HepG2 (cell line): ENCODE measurements around the gene AP3B1. TPM values are rescaled to one million over a fixed set of nuclear protein-coding genes. Genes with fewer than 3 reads are reported as not detected.

Source experiments
- ATAC-seq: fragments of 200-7000 bp; cut with Tn5 transposase; 3 replicates; pipeline ENCODE4 v1.9.1; 2020; ENCODE audit warnings: mild to moderate bottlenecking, moderate library complexity
- BruUV-seq: library from RNA; stranded (reverse); fragments of 400-500 nt; replicated peaks from 2 replicates; lab custom pipeline; 2021; lab: Mats Ljungman, UMichigan
- CTCF ChIA-PET: fragments of 300-600 bp; formaldehyde crosslinking; extraction: SDS; loops from one replicate; lab custom pipeline; 2021; ENCODE audit warnings: low total read pairs, inconsistent platforms, low intra/inter-chr PET ratio; lab: Yijun Ruan, JAX
- POLR2A ChIA-PET: fragments of 350-600 bp; sonication (Branson Sonifier 250); formaldehyde crosslinking; loops from one replicate; lab custom pipeline; 2020; ENCODE audit warnings: antibody characterized with exemption, inconsistent platforms; lab: Yijun Ruan, JAX
- DNase-seq: peaks from one replicate; pipeline ENCODE4 v3.0.0-alpha.2; 2015; ENCODE audit warnings: low spot score
- FAIRE-seq: peaks from 3 replicates; lab custom pipeline; 2011; peaks lifted over from hg19 to GRCh38; lab: Jason Lieb, UNC
- H2AFZ ChIP-seq: one replicate; pipeline ENCODE4 v1.6.1; 2011; ENCODE audit warnings: low read length, inconsistent platforms
- H3K27ac ChIP-seq: fragments of 300-600 bp; 3 replicates; pipeline ENCODE4 v1.8.0; 2011; ENCODE audit warnings: mixed run types, mild to moderate bottlenecking, mixed read lengths, low read length, inconsistent platforms; ENCODE audit not compliant: insufficient read depth; ENCODE audit errors: extremely low read length
- H3K27me3 ChIP-seq, 2 experiments: fragments of 200-600 bp in 1 of 2; 2 replicates in 1 of 2; 3 replicates in 1 of 2; pipeline versions ENCODE4 v1.6.0 to v1.8.0; 2011; ENCODE audit warnings: low read length in 2 of 2, mild to moderate bottlenecking in 2 of 2, moderate library complexity in 2 of 2, inconsistent platforms in 1 of 2; ENCODE audit not compliant: insufficient read depth in 2 of 2, control insufficient read depth in 1 of 2
- H3K36me3 ChIP-seq, 2 experiments: fragments of 200-600 bp in 1 of 2; replicated peaks in 1 of 2; 2 replicates in 1 of 2; 3 replicates in 1 of 2; pipeline versions ENCODE4 v1.5.1 to v1.8.0; 2011; ENCODE audit warnings: low read length in 2 of 2, inconsistent platforms in 1 of 2; ENCODE audit not compliant: insufficient read depth in 2 of 2, control insufficient read depth in 1 of 2
- H3K4me1 ChIP-seq: 2 replicates; pipeline ENCODE4 v1.5.1; 2012; ENCODE audit warnings: low read length, inconsistent platforms; ENCODE audit not compliant: insufficient read depth
- H3K4me2 ChIP-seq: 2 replicates; pipeline ENCODE4 v1.6.0; 2011; ENCODE audit warnings: low read depth, low read length, inconsistent platforms
- H3K4me3 ChIP-seq, 3 experiments: fragments of 200-600 bp in 1 of 3; sonication (generic), shearing (Covaris generic) in 1 of 3; replicated peaks in 1 of 3; 2 replicates each; pipeline ENCODE4 v1.5.1; 2011 to 2016; ENCODE audit warnings: low read length in 3 of 3, inconsistent platforms in 2 of 3, low read depth in 2 of 3, mild to moderate bottlenecking in 2 of 3, control low read depth in 1 of 3, mixed read lengths in 1 of 3; ENCODE audit not compliant: insufficient read depth in 1 of 3
- H3K79me2 ChIP-seq: one replicate; pipeline ENCODE4 v1.6.1; 2011; ENCODE audit warnings: low read length, inconsistent platforms; ENCODE audit not compliant: insufficient read depth
- H3K9ac ChIP-seq: 2 replicates; pipeline ENCODE4 v1.6.0; 2011; ENCODE audit warnings: mild to moderate bottlenecking, low read depth, low read length, inconsistent platforms; ENCODE audit not compliant: insufficient read depth
- H3K9me3 ChIP-seq: 2 replicates; pipeline ENCODE4 v1.5.1; 2012; ENCODE audit warnings: mild to moderate bottlenecking, low read length
- H4K20me1 ChIP-seq: 2 replicates; pipeline ENCODE4 v1.6.0; 2011; ENCODE audit warnings: inconsistent platforms, mild to moderate bottlenecking, low read length, moderate library complexity; ENCODE audit not compliant: insufficient read depth
- ATF4 ChIP-seq, 2 experiments: fragments of 450-650 bp in 1 of 2; sonication (generic) in 1 of 2; formaldehyde crosslinking; IDR thresholded peaks; 2 replicates each; pipeline versions ENCODE4 v1.5.0 to v1.8.0; 2020 to 2022; ENCODE audit warnings: mild to moderate bottlenecking in 1 of 2, missing genetic modification reagents in 1 of 2
- GMEB1 ChIP-seq: sonication (generic); formaldehyde crosslinking; IDR thresholded peaks from 2 replicates; pipeline ENCODE4 v1.5.1; 2020; ENCODE audit warnings: missing genetic modification reagents, mild to moderate bottlenecking, borderline replicate concordance
- KLF6 ChIP-seq: IDR thresholded peaks from 2 replicates; pipeline ENCODE4 v1.8.0; 2016; ENCODE audit warnings: missing biosample characterization, missing genetic modification reagents
- MIXL1 ChIP-seq: IDR thresholded peaks from 2 replicates; pipeline ENCODE4 v1.6.1; 2016
- PATZ1 ChIP-seq: sonication (generic); formaldehyde crosslinking; IDR thresholded peaks from 2 replicates; pipeline ENCODE4 v1.4.0; 2020; ENCODE audit warnings: missing genetic modification reagents
- PRPF4 ChIP-seq: fragments of 200-400 bp; formaldehyde crosslinking; IDR thresholded peaks from 2 replicates; pipeline ENCODE4 v1.6.1; 2016; ENCODE audit warnings: low read length, low read depth; ENCODE audit not compliant: poor library complexity, severe bottlenecking
- SIX4 ChIP-seq: sonication (generic); formaldehyde crosslinking; IDR thresholded peaks from 2 replicates; pipeline ENCODE4 v1.4.0; 2020; ENCODE audit warnings: missing genetic modification reagents
- SMAD1 ChIP-seq: sonication (generic); formaldehyde crosslinking; IDR thresholded peaks from 2 replicates; pipeline ENCODE4 v1.4.0; 2020; ENCODE audit warnings: missing genetic modification reagents, low read depth, mild to moderate bottlenecking, borderline replicate concordance
- TEAD2 ChIP-seq: sonication (generic); formaldehyde crosslinking; IDR thresholded peaks from 2 replicates; pipeline ENCODE4 v1.9.0; 2021; ENCODE audit warnings: missing genetic modification reagents
- ZBTB8A ChIP-seq: sonication (generic); formaldehyde crosslinking; IDR thresholded peaks from 2 replicates; pipeline ENCODE4 v1.4.0; 2020; ENCODE audit warnings: mild to moderate bottlenecking, low read depth, missing genetic modification reagents, borderline replicate concordance
- ZNF354B ChIP-seq: sonication (generic); formaldehyde crosslinking; IDR thresholded peaks from 2 replicates; pipeline ENCODE4 v1.8.0; 2022; ENCODE audit warnings: mild to moderate bottlenecking, missing genetic modification reagents
- ZNF615 ChIP-seq: sonication (generic); formaldehyde crosslinking; IDR thresholded peaks from 2 replicates; pipeline ENCODE4 v1.5.0; 2020; ENCODE audit warnings: mild to moderate bottlenecking, missing genetic modification reagents, borderline replicate concordance
- WGBS: methylation state at CpG from one replicate; pipeline ENCODE4 v1.1.6; 2017; ENCODE audit warnings: low lambda C conversion rate; 5-methylcytosine and 5-hydroxymethylcytosine counted together
- in situ Hi-C: cut with HindIII; loops from 2 replicates; pipeline ENCODE4 v1.10.0; 2017; ENCODE audit warnings: low pct_unique_long_range_greater_than_20kb; ENCODE audit not compliant: extremely low pct_ligation_motif_present
- intact Hi-C: fragments of 100-400 bp; cut with micrococcal nuclease; formaldehyde crosslinking; loops from one replicate; pipeline ENCODE4 v1.10.0; 2022; ENCODE audit not compliant: unreplicated experiment
- polyA plus RNA-seq, 8 experiments: library from polyadenylated mRNA; depleted of rRNA in 3 of 8; stranded (reverse) in 7 of 8; unstranded in 1 of 8; fragments of >200 nt; fragmentation: Illumina TruSeq in 4 of 8; extraction: Trizol in 4 of 8; gene quantifications; 2 replicates each; pipeline versions ENCODE4 v1.2.1 to v1.2.3, GENCODE V29; 2011 to 2016; ENCODE audit warnings: low read depth in 4 of 8, missing spikeins in 1 of 8, mixed read lengths in 1 of 8; ENCODE audit not compliant: insufficient read depth in 1 of 8
- total RNA-seq, 5 experiments: library from RNA; depleted of rRNA; stranded (reverse); fragments of >200 nt; fragmentation: Illumina TruSeq; extraction: Trizol; gene quantifications; 2 replicates each; pipeline ENCODE4 v1.2.3, GENCODE V29; 2016; ENCODE audit warnings: low read depth in 1 of 5

AP3B1 gene
- total and polyA plus RNA-seq, 2 of the 13 experiments (the other 11 are each of a cell fraction or from before 2014, with no cell fraction given): 37.7 to 51.2 TPM

- no peak for TF ChIP-seq ATF4 (CRISPR knock-in tag; IDR thresholded peaks at IDR 0.05)
- TF ChIP-seq SIX4 (CRISPR knock-in tag): no peak
- TF ChIP-seq ZBTB8A (CRISPR knock-in tag): no peak
- TF ChIP-seq KLF6 (CRISPR knock-in tag): no peak
Observed at GRCh38 chr5:78215972-78216371, 78.5 kb downstream of the AP3B1 start (continued).

- FAIRE-seq (no peak), ATAC-seq (no peak), DNase-seq (no peak)
- POLR2A ChIA-PET: no interaction called here
- Histone ChIP-seq H3K36me3 (peaks cover 0 to 18% of the 10 kb centered on the region in 2 experiments; a peak in 3 of 5 replicates), H3K4me1 (no peaks in the 10 kb centered on the region), H2AFZ (no peak overlapping the region), H3K4me3 (no peak overlapping the region), H3K9me3 (no peaks in the 10 kb centered on the region), H3K9ac (no peak overlapping the region), H3K79me2 (no peaks in the 10 kb centered on the region), H4K20me1 (no peaks in the 10 kb centered on the region), H3K4me2 (no peak overlapping the region), H3K27me3 (no peaks in the 10 kb centered on the region), H3K27ac (no peak overlapping the region)
- in situ Hi-C loops: no loop called here
- intact Hi-C loops: no loop called here
- CTCF ChIA-PET: no interaction called here
- 96% methylated on average over 1 of the region's 1 CpG for WGBS
- no TSS peak for BruUV-seq
- TF ChIP-seq ZNF354B (CRISPR knock-in tag) (no peak), PATZ1 (CRISPR knock-in tag) (no peak), PRPF4 (no peak), MIXL1 (no peak), TEAD2 (CRISPR knock-in tag) (no peak), GMEB1 (CRISPR knock-in tag) (no peak), SMAD1 (CRISPR knock-in tag) (no peak), ZNF615 (CRISPR knock-in tag) (no peak)
Observed at GRCh38 chr5:78215565-78215964, 78.9 kb downstream of the AP3B1 start.
